Activated CD4-positive, alpha-beta T cell treated with anti-CD3 and anti-CD28 coated beads for 48 hours (primary cell): ENCODE data around the gene TFF1.
A peak's percentile ranks its signal among the peaks of the same experiment; 100 is the strongest.

ENCODE experiments used
- DNase-seq: peaks from one replicate; pipeline ENCODE4 v3.0.0-alpha.2; 2020

TFF1 gene

DNA sequence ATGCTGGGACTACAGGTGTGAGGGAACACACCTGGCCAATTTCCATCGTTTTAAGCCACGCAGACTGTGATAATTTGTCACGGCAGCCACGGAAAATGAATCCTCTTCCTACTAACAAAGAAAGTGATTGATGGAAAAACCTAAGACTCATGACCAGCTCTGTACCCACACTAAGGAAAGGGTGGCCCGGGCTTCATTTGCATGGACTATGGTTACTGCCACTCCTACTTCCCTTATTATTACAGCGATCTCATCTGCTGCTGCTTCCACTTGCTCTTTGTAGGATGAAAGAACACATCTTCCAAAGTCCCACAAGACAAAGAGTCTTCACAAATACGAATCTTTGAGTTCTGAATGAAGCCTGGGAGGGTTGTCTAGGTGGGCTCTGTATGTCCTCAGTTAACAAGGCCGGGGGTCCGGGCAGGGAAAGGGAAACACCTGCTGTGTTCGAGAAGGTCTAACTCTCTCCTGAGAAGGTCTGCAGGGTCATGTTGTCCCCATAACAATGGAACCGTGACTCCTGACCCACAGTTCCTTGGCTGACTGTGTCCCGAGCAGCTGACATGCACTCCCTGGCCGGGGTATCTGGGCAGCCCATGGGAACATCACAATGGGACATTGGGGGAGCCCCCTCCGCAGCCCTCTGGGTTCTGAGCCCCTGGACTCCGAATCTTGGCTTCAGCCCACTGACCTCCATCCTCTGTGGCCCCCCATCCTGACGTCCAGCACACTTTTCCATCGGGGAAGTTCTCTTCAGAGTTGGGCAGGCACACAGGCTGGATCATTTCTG is 13.3 kb upstream of the TFF1 start:
- no peak for DNase-seq

DNA sequence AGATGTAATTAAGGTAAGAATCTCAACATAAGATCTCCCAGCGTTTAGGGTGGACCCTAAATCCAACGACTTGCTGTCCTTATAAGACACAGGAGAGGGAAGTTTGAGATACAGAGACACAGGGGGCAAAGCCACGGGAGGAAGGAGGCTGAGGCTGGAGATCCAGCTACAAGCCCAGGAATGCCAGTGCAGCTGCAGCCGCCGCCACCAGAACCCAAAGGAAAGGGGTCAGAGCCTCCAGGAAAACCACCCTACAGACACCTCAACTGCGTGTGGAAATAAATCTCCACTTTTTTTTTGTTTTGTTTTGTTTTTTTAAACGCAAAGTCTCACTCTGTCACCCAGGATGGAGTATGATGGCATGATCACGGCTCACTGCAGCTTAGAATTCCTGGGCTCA is 12.1 kb upstream of the TFF1 start:
- no peak for DNase-seq

DNA sequence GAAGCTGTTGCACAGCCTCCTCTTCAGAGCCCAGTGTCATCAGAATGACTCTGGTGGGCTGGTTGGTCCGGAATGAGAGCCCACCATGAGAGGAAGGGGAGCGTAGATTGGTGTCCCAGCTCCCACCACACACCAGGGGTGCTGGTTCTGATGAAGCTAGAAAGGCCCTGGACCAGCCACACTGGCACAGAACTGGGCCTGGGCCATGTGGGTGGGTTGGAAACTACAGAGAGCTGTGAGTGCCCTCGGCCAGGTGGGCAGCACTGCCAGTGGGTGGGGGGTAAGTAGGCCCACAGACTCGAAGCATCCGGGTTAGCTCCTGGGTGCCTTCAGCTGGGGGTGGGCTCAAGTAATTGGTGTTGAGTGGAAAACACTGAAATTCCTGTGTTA is 11.6 kb upstream of the TFF1 start:
- DNase-seq: no peak

DNA sequence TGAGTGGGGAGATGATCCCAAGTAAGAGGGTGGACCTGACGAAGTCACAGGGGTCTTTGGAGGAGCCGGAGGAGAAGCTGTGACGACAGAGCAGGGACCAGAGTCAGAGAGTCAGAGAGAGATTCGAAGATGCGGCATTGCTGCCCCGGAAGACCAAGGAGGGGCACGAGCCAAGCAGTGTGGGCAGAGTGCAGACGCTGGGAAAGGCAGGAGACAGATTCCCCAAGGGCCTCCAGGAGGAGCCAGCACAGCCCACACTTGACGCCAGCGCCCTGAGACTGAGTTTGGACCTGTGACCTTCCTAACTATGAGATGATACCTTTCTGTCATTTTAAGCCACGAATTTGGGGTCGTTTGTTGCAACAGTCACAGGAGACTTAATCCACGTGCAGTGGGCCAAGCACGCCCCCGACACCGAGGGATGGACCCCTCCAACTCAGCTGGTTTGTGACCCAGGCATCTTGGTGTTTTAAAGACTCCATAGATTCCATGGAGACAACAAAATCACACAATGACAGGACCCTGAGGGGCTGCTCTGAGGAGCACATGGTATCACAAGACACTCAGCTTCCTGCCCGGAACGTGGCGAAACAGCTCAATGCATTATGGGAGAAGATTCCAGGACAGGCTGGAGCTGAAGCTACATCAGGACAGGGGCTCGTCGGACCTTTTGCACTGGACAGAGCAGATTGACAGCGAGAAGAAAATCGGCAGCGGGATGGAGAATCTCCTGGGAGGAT is 11.0 kb upstream of the TFF1 start:
- DNase-seq: no peak

DNA sequence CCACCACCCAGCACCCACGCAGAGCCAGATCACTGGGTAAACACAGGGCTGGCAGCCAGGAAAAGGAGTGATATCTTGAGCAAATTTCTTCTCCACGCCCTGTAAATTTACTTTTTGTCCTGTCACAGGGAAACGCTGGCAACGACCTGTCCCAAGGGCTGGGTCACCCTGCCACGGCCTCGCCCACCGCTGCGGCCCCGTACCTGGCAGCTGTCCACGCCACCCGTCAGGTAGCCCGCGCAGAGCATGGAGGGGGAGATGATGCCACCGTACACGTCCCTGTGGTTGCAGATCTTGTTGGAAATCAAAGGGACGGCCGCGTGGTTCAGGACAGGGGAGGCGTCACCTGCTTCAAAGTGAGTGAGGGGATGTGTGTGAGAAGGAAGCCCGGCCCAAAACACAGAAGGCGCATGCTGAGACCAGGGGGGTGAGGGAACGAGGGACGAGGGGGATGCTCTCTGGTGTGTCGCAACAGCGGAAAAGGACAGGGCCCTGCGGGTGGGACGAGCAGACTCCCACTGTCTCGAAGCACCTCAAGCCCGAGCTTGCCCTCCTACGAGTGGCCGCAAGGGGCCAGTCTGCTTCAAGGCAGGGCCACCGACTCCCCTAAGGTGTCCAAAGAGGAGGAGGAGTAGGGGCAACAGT is 10.1 kb upstream of the TFF1 start:
- DNase-seq: no peak

DNA sequence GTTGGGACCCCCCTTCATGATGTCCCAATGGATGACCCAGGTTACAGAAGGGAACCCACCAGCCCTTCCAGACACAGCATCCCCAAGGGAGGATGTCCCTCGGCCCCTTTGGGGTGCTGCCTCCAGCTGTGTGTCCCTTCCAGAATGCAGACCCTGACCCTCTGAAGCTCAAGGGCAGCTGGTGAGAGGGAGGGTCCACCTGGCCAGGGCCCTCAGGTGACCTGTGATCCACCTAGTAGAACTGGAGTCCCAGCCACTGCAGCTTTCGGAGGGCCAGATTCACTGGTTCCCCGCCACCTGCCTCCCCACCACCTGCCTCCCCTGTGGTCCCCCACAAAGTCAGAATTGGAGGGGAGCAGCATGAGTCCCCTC is 9.6 kb upstream of the TFF1 start:
- no peak for DNase-seq

DNA sequence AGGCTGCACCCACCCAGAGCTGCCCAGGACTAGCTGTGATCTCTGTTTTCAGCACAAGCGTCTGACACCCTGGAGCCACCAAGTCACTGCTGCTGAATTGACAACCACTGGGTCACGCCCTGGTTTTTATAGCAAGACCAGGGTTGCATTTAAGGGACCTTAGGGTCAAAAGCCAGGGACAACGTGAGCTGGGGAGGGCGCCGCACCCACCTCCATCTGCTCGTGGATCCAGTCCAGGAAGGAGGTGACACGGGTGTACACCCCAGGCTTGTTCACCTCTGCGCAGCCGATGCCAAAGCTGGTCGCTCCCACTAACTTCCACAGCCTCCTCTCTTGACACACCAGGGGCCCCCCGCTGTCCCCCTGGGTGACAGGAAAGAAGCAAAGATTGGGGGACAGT is 9.2 kb upstream of the TFF1 start:
- DNase-seq: no peak

DNA sequence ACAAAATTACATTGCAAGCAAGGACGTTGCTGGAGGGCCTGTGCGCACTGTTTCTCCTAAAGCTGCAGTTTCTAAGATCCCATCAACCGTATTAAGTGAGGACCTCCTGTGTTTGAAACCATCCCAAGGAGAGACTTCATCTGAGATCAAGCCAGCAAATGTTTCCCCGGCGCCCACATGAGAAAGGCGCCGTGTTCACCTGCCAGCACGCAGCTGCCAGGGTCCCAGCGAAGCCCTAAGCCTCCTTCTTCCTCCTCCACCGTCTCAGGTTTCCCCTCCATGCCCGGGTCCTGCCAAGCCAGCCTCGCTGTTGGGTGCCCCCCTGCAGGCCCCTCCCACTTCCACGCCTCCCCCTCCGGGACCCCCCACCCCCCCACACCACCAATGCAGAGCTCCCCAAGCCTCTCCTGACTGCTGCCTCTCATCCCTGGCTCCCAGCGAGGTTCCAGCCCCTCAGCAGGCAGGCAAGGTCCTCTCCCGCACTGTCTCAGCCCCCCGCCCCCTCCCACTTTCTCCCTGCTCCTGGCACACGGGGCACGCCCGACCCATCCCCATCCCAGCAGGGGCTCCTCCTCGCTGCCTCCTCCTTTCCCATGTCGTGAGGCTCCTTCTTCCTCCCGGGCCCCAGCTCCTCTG is 8.6 kb upstream of the TFF1 start:
- DNase-seq: no peak

DNA sequence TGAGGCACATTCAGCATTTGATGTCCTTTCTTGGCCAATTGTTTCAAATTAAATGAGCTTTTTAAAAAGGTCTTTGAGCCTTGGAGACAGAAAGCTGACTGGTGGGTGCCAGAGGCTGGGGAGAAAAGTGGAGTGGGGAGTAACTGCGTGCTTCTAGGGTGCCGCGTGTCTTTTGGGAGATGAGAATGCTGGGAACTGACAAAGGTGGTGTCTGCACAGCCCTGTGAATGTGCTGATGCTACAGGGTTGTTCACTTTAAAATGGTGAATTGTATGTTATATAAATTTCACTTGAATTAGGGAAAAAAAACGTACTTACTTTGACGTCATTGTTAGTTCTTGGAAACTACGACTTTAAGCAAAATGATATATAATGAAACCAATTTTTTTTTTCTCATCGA is 8.1 kb upstream of the TFF1 start:
- no peak for DNase-seq

DNA sequence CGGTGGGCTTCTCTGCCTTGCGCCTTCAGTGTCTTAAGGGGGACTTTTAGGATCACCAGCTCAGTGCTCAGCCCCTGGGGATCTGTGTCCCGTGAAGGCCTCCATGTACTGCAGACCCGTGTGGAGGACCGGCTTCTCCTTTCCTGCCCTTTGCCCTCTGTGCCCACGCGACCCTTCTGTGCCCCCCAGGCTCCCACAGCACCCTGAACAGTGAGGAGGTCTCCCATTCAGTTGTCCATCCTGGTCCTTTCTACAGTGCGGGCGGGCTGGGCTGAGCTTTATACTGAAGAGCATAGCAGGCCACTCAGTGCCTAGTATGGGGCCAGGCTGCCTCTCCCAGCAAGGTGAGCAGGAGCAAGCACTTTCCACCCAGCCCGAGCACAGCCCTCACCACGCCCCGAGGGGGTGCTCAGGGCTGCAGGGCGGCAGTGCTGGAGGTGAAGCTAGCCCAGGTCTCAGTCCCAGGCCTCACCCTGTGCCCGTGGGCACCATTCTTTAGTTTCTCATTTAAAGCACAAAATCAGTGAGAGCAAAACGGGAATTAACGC is 7.6 kb upstream of the TFF1 start:
- DNase-seq: no peak

DNA sequence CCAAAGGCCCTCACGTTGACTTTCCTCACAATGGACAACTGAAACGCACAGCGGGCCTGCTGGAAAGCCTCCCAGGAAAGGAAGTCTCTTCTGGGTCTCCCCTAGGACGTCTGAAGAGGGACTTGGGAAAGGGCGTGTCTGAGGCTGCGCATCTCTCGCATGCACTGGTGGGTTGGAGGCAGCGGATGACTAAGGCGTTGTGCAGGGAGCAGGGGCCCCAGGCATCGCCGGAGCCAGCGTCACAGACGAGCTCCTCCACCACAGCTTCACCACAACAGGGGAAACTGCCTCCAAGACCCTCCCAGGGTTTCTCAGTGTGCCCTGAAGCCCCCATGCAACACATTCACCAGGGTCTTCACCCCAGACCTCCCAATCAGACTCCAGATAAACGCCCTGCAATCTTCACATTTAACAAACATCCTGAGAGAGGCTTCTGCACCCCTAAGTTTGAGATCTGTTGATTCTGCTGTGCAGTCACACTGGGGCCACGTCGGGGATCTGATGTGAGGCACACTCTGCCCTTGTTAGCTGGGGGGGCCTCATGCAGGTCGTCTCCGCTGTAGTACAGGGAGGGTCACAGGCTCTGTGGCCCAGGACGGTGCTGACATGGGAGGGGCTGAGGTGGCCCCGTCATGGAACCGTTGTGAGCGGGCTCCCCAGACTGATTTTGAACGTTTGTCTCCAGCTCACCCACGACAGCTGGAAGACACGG is 7.0 kb upstream of the TFF1 start:
- DNase-seq: peak; percentile 55

DNA sequence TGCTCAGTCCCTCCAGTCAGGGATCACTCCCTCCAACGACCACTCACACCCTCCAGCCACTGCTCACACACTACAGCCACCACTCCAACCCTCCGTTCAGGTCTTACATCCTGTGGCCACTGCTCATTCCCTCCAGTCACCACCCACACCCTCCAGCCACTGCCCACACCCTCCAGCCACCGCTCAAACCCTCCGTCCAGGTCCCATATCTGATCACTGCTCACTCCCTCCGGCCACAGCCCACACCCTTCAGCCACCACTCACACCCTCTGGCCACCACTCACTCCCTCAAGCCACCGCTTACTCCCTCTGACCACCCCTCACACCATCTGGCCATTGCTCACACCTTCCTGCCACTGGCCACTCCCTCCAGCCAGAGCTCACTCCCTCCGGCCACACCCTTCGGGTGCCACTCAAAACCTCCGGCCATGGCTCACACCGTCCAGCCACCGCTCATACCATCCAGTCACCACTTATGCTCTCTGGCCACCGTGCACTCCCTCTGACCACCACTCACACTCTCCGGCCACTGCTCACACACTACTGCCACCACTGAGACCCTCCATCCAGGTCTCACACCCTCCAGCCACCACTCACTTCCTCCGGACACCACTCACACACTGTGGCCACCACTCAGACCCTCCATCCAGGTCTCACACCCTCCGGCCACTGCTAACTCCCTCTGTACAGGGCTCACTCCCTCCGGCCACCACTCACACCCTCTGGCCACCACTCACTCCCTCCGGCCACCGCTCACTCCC is 4.7 kb upstream of the TFF1 start:
- no peak for DNase-seq

DNA sequence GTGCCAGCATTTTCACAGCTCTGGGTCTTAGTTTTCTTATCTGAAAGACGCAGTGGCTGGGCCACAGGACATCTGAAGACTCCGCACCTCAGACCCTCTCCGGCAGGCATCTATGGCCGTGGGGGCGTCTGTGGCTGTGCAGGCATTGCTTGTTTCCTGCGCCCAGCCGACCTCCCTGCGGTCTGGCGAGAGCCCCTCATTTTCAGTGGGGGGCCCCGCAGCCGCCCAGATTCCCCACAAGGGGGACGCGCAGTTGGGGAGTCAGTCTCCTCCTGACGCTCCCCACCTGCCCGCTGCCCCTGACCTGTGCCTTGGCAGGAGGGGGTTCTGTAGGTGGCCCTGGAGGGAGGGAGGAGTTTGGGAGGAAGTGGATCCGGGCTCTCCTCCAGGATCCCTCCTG is 3.5 kb upstream of the TFF1 start:
- DNase-seq: no peak

DNA sequence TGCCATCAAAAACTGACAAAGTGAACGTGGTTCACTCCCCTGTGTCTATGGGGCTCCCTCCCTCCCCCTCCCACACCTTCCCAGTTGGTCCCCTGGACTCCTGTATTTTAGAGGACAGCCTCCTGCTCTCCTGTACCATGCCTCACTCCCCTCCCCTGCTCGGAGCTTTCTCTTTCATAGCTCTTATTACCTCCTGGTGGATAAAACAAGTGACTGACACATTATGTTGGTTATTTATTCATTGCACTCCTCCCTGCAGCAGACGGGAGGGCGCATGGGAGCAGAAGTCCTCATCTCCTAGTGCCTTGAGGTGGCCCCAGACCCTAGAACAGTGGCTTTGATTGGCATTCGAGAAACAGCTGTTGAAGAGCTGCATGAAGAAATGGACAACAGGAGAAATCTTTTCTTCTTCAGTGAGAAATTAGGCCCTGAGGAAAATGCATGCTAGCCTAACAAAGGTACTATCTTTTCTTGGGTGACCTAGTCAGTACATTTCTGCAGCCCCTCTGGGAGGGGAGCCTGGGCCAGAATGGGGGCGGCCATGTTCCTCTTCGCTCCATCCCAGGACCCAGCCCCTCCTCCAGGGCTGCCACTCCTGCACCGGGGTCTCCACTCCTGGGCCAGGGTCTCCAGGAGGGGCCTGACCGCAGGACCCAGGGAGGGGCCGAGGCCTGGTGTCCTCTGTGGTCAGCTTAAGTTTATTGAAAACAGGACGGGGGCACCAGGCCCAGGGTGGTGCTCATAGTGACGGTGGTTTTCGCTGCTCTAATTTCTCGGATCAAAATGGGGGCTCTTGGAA is 1.2 kb upstream of the TFF1 start:
- no peak for DNase-seq

DNA sequence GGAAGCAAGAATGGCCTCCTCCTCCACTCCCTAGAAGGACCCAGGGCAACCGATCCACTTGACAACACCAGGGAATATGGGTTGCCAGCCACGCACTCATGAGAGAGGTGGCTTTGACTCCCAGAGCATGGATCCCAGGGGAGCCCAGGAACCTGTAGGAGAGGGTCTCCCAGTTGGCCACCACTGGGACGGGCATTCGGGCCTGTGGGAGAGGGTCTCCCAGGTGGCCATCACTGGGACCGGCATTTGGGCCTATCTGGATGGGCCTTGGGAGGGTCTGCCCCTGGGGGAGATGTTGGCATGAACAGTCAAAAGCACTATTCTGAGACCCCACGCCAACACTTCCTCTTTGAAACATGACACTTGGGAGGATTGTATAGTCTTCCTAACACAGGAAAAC is 565 bp downstream of the TFF1 start:
- DNase-seq: no peak

DNA sequence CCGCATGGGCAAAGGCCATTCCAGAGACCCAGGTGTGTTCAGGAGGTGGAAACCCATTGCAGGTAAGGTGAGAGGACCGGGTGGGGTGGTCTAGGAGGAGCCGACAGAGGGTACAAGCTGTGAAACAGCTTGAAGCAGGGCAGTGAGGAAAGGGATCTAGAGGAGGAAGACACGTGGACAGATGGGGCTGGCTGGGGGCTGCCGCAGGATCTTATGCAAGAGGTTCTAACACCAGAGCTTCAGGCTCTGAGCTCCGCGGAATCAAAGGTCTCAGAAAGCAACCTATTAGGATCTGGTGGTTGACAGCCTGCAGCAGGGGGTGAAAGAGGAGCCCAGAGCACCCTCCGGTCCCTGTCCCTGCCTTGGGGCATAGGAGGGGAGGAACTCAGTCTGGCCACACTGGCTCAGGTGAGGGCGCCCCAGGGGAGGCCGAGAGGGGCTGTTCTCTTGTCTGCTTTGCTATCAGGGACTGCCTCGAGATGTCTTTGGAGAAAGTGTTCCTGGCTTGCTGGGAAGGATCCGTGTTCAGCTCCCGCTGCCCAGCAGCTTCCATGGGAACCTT is 1.9 kb downstream of the TFF1 start:
- DNase-seq: no peak

DNA sequence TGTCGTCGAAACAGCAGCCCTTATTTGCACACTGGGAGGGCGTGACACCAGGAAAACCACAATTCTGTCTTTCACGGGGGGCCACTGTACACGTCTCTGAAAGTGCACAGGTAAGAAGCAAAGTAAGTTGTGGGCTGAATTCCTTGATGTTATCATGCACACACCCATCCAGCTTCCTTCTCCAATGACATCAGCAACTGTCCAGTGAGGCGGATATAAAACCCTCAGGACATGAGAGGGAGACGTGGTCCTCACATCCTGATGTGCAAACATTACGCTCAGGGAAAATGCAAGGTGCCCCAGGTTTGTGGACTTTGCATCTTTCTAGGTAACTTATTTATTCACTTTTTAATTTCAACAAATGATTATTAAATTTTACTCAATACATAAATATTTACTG is 3.0 kb downstream of the TFF1 start:
- DNase-seq: no peak

DNA sequence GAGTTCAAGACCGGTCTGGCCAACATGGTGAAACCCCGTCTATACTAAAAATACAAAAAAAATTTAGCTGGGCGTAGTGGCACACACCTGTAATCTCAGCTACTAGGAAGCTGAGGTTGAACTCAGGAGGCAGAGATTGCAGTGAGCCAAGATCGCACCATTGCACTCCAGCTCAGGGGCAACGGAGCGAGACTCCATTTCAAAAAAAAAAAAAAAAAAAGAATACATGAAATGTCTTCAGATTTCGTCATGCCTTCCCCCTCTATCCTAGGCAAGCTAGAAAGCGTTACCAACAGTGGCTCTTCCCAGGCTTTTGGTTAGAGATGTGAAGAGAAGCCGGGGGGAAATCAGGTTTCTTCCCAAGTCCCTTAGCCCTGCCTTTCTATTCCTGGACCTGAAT is 3.6 kb downstream of the TFF1 start:
- DNase-seq: no peak

DNA sequence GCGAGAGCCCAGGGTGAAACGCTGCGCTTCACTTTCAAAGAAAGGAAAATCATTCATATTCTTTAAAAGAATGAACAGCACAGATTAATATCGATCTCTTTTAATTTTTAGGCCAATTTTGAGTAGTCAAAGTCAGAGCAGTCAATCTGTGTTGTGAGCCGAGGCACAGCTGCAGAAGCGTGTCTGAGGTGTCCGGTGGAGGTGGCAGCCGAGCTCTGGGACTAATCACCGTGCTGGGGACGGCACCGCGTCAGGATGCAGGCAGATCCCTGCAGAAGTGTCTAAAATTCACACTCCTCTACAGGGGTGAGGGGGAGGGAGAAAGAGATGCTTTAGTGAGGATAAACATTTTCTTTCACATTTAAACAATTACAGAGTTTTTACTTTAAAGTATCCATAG is 4.1 kb downstream of the TFF1 start:
- no peak for DNase-seq

DNA sequence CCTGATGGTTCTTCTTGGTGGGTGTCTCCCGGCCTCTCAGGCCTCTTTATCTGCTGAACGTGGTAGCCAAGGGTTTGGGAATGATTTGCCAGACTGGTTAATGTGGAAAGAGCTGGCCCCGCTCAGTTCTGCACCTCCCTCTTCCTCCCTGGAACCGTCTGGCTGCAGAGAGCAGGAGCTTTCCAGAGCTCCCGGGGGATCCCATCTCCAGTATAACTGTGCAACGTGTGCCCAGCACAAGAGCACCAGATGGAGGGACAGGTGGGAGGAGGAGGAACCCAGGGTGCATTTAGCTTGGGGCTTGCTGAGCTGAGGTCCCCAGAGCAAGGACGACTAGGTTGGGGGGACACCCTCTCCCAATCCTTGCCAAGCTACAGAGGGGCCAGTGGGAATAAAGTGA is 5.0 kb downstream of the TFF1 start:
- no peak for DNase-seq

DNA sequence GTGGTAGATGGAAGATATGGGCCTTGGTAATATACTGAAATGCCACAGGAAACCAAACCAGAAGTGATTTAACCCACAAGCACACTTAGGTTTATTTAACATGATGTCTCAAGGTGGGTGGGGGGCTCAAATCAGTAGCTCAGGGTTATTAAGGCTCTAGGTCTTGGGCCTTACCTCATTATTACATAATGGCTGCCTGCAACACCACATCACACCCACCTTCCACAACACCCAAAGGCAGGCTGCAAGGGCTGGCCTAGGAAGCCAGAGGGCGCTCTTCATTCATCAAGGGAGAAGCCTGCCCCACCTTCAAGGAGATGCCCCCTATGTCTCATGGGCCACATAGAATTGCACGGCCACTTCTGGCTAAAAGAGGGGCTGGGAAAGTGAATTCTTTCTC is 6.0 kb downstream of the TFF1 start:
- DNase-seq: peak; percentile 45
